Activated CD8-positive, alpha-beta T cell treated with anti-CD3 and anti-CD28 coated beads for 36 hours (primary cell): ENCODE data around the gene SMARCA2. TPM values are rescaled to one million over a fixed set of nuclear protein-coding genes. Genes with fewer than 3 reads are reported as not detected.
A peak's percentile ranks its signal among the peaks of the same experiment; 100 is the strongest.

Experiments
- ATAC-seq: fragments of 200-7000 bp; cut with Tn5 transposase; one replicate; pipeline ENCODE4 v1.10.0; 2021; ENCODE audit warnings: mild to moderate bottlenecking, moderate library complexity
- CTCF ChIA-PET: fragments of 350-600 bp; sonication (Branson Sonifier 250); formaldehyde crosslinking; loops from one replicate; lab custom pipeline; 2021; ENCODE audit warnings: antibody characterized with exemption; lab: Charles Lee
- POLR2A ChIA-PET: fragments of 350-600 bp; sonication (Branson Sonifier 250); formaldehyde crosslinking; loops from one replicate; lab custom pipeline; 2021; ENCODE audit warnings: antibody characterized with exemption; lab: Charles Lee
- DNase-seq: peaks from one replicate; pipeline ENCODE4 v3.0.0-alpha.2; 2020
- H3K27ac Mint-ChIP-seq: one replicate; pipeline ENCODE4 v1.8.0; 2021; ENCODE audit warnings: mild to moderate bottlenecking, mixed read lengths
- H3K27me3 Mint-ChIP-seq: one replicate; pipeline ENCODE4 v1.8.0; 2021; ENCODE audit warnings: mixed read lengths
- H3K36me3 Mint-ChIP-seq: one replicate; pipeline ENCODE4 v1.8.0; 2021; ENCODE audit warnings: low read depth, mixed read lengths
- H3K4me1 Mint-ChIP-seq: one replicate; pipeline ENCODE4 v1.8.0; 2021; ENCODE audit warnings: low read depth, mixed read lengths
- H3K4me3 Mint-ChIP-seq: one replicate; pipeline ENCODE4 v1.8.0; 2021; ENCODE audit warnings: mild to moderate bottlenecking, moderate library complexity, mixed read lengths
- H3K9me3 Mint-ChIP-seq: one replicate; pipeline ENCODE4 v1.8.0; 2021; ENCODE audit warnings: mixed read lengths
- CTCF ChIP-seq: fragments of 200-600 bp; IDR thresholded peaks from one replicate; pipeline ENCODE4 v1.8.0; 2022; ENCODE audit warnings: antibody characterized with exemption, mild to moderate bottlenecking
- intact Hi-C: fragments of 100-400 bp; cut with micrococcal nuclease; formaldehyde crosslinking; loops from one replicate; pipeline ENCODE4 v1.10.0; 2022
- total RNA-seq, 2 experiments: library from RNA; stranded (reverse); gene quantifications; one replicate each; pipeline ENCODE4 v1.2.3, GENCODE V29; 2021

Gene SMARCA2
- total RNA-seq, 2 experiments from 2014 or later, result 94.7 to 99.4 TPM

DNA sequence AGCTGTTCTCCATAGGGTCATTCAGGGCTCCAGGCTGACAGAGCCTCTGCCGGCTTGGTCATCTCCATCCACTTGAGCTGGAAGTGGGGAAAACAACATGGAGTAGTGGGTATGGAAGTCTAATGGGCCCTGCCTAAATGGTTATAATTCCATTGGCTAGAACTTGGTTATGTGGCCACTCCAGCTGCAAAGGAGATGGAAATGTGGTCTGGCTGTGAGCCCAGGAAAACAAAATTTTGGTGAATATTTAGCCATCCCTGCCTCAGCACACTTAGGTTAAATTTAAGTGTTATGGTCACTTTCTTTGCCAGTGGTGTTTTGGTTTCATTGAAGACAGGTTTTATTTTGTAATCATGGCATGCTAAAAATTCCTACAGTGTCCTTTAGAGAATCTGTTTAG is 112.3 kb downstream of the SMARCA2 start:
- peaks cover 39% of the 10 kb centered on the region for H3K4me1 Mint-ChIP-seq
- no peak for TF ChIP-seq CTCF
- DNase-seq (no peak), ATAC-seq (no peak)
- H3K9me3 Mint-ChIP-seq, result no peaks in the 10 kb centered on the region
- no peaks in the 10 kb centered on the region for H3K27me3 Mint-ChIP-seq
- H3K27ac Mint-ChIP-seq, result no peak overlapping the region
- intact Hi-C loops, result no loop called here
- H3K4me3 Mint-ChIP-seq, result no peak overlapping the region
- ChIA-PET CTCF (interaction anchor here (1.2 to 1.3 kb wide), 2 partner anchors 9 to 54 kb away, joined by 3 read pairs; no protein-coding TSS in a partner anchor), POLR2A (no interaction called here)
- H3K36me3 Mint-ChIP-seq, result peaks cover 41% of the 10 kb centered on the region

DNA sequence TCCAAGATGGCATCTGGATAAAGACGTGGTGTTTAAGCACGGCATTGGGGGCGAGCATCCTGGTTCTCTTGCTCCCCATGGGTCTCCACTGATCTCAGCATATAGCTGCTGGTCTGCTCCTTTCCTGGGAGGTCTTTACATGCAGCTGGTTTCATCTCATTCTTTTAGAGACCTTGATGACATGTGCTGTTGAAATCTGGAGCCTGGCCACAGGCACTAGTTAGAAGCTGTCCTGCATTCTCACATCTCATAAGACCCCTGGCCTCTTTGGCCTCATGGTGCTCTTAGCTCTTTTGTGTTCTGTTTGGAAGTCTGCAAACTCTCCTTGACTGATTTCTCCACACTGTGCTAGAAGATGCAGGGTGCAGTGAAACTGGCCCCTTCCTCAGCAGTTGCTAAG is 113.0 kb downstream of the SMARCA2 start:
- Mint-ChIP-seq H3K9me3 (no peaks in the 10 kb centered on the region), H3K36me3 (peaks cover 37% of the 10 kb centered on the region), H3K4me3 (no peak overlapping the region), H3K27me3 (no peaks in the 10 kb centered on the region), H3K4me1 (peaks cover 39% of the 10 kb centered on the region), H3K27ac (no peak overlapping the region)
- CTCF ChIA-PET, result interaction anchor here (1.2 kb wide), 1 partner anchor 8 kb away, joined by 3 read pairs; no protein-coding TSS in a partner anchor
- no peak for ATAC-seq
- intact Hi-C loops, result no loop called here
- POLR2A ChIA-PET, result no interaction called here
- no peak for TF ChIP-seq CTCF
- DNase-seq, result no peak

GRCh38 chr9:2128618-2129017 is 113.5 kb downstream of the SMARCA2 start:
- TF ChIP-seq CTCF, result no peak
- POLR2A ChIA-PET, result no interaction called here
- no peak overlapping the region for H3K27ac Mint-ChIP-seq
- peaks cover 39% of the 10 kb centered on the region for H3K4me1 Mint-ChIP-seq
- intact Hi-C loops, result no loop called here
- DNase-seq (no peak), ATAC-seq (no peak)
- CTCF ChIA-PET, result no interaction called here
- H3K27me3 Mint-ChIP-seq, result no peaks in the 10 kb centered on the region
- peaks cover 34% of the 10 kb centered on the region for H3K36me3 Mint-ChIP-seq
- no peak overlapping the region for H3K4me3 Mint-ChIP-seq
- H3K9me3 Mint-ChIP-seq, result no peaks in the 10 kb centered on the region

DNA sequence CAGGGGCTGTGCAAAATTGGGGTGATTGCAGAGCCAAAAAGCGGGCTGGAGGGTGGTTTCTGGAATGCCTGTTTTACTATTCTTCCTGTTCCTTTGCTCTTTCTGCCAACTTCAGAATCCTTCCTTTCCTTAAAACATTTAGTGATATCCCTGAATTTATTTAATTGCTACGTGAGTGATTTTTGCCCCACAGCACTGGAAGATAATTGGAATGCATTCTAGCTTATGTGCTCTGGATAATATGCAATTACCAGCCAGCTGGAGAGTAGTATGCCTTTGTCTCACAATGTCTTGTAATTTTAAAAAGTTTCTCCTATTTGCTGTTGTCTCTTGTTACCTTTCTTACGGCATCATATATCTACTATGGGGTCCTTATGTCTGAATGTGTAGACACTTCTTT is 115.8 kb downstream of the SMARCA2 start:
- DNase-seq, result no peak
- intact Hi-C loops, result no loop called here
- no peaks in the 10 kb centered on the region for H3K9me3 Mint-ChIP-seq
- POLR2A ChIA-PET, result no interaction called here
- H3K4me1 Mint-ChIP-seq, result peaks cover 24% of the 10 kb centered on the region
- no peaks in the 10 kb centered on the region for H3K27me3 Mint-ChIP-seq
- ATAC-seq, result no peak
- H3K36me3 Mint-ChIP-seq, result peaks cover 28% of the 10 kb centered on the region
- no peak overlapping the region for H3K27ac Mint-ChIP-seq
- H3K4me3 Mint-ChIP-seq, result no peak overlapping the region
- CTCF ChIA-PET, result interaction anchor here (1.1 to 3.8 kb wide), 5 partner anchors 9 to 49 kb away, joined by 3 to 33 read pairs (median 4); no protein-coding TSS in a partner anchor
- no peak for TF ChIP-seq CTCF

DNA sequence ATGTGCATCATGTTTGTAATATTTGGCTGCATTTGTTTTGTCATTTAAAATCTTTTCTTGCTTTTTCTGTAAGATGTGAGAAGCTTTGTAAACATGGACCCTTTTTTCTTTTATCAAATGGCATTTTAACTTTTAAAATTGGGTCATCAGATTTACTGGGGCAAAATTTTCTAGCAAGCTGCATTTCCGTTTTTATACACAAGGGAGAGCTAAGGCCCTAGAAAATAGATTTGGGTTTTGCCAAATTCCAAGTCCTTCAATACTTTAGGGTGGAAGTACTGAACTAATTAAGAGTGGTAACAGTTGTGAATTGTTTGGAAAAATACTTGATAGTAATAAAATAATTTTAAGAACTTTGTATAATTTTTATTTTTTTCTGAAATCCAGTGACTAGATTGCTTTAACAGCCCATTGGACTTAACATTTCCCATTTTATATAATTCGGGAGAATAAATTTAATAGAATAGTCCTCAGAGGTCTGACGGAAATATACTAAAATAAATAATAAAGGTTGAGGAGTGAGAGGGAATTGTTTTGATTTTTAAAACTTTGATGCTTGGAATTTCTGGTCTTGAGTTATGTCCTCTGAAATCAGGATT is 117.4 kb downstream of the SMARCA2 start:
- intact Hi-C loops, result no loop called here
- Mint-ChIP-seq H3K4me3 (no peak overlapping the region), H3K9me3 (no peaks in the 10 kb centered on the region), H3K36me3 (peaks cover 22% of the 10 kb centered on the region), H3K27me3 (no peaks in the 10 kb centered on the region), H3K27ac (no peak overlapping the region), H3K4me1 (peaks cover 12% of the 10 kb centered on the region)
- CTCF ChIA-PET, result interaction anchor here (0.7 to 4.9 kb wide), 19 partner anchors 10 to 1604 kb away, joined by 3 to 33 read pairs (median 4); no protein-coding TSS in a partner anchor
- POLR2A ChIA-PET, result interaction anchor here (1.0 kb wide), 1 partner anchor 13 kb away, joined by 3 read pairs; no protein-coding TSS in a partner anchor
- ATAC-seq, result no peak
- no peak for DNase-seq
- peak; percentile 75 for TF ChIP-seq CTCF
